ENCODE data around the gene STIM2. TPM values are rescaled to one million over a fixed set of nuclear protein-coding genes. Genes with fewer than 3 reads are reported as not detected.

The STIM2 gene
- total RNA-seq, 1 experiment from 2014 or later, result 44.4 TPM

GRCh38 chr4:26900765-26901164, 40.1 kb downstream of the STIM2 start:
- no peak for DNase-seq (ENCODE audit: low spot score)

- no peak for DNase-seq (ENCODE audit: low spot score)
Observed at GRCh38 chr4:26905172-26905571, 44.5 kb downstream of the STIM2 start.

- no peak for DNase-seq (ENCODE audit: low spot score)
Observed at GRCh38 chr4:26907731-26908599, 47.3 kb downstream of the STIM2 start.

GRCh38 chr4:26909369-26909768, 48.7 kb downstream of the STIM2 start:
- no peak for DNase-seq (ENCODE audit: low spot score)

GRCh38 chr4:26911254-26911653, 50.6 kb downstream of the STIM2 start:
- no peak for DNase-seq (ENCODE audit: low spot score)

- DNase-seq (ENCODE audit: low spot score), result no peak
Observed at GRCh38 chr4:26912069-26912468, 51.4 kb downstream of the STIM2 start.

GRCh38 chr4:26912810-26913209, 52.2 kb downstream of the STIM2 start:
- peak; percentile 61 for DNase-seq (ENCODE audit: low spot score)

GRCh38 chr4:26916195-26916594, 55.6 kb downstream of the STIM2 start:
- DNase-seq (ENCODE audit: low spot score), result no peak

GRCh38 chr4:26930964-26931363, 70.3 kb downstream of the STIM2 start:
- DNase-seq (ENCODE audit: low spot score), result no peak

- DNase-seq (ENCODE audit: low spot score), result no peak
Observed at GRCh38 chr4:26931451-26931850, 70.8 kb downstream of the STIM2 start.

GRCh38 chr4:26931966-26932365, 71.3 kb downstream of the STIM2 start:
- no peak for DNase-seq (ENCODE audit: low spot score)

GRCh38 chr4:26935397-26935796, 74.8 kb downstream of the STIM2 start:
- DNase-seq (ENCODE audit: low spot score), result no peak

- no peak for DNase-seq (ENCODE audit: low spot score)
Observed at GRCh38 chr4:26936284-26937065, 75.8 kb downstream of the STIM2 start.

GRCh38 chr4:26937139-26937538, 76.5 kb downstream of the STIM2 start:
- DNase-seq (ENCODE audit: low spot score), result no peak

GRCh38 chr4:26937567-26937966, 76.9 kb downstream of the STIM2 start:
- DNase-seq (ENCODE audit: low spot score), result no peak

GRCh38 chr4:26938516-26938915, 77.9 kb downstream of the STIM2 start:
- no peak for DNase-seq (ENCODE audit: low spot score)

GRCh38 chr4:26941951-26942350, 81.3 kb downstream of the STIM2 start:
- DNase-seq (ENCODE audit: low spot score), result no peak

GRCh38 chr4:26942871-26943270, 82.2 kb downstream of the STIM2 start:
- no peak for DNase-seq (ENCODE audit: low spot score)

- no peak for DNase-seq (ENCODE audit: low spot score)
Observed at GRCh38 chr4:26943391-26943790, 82.8 kb downstream of the STIM2 start.

- no peak for DNase-seq (ENCODE audit: low spot score)
Observed at GRCh38 chr4:26945794-26946193, 85.2 kb downstream of the STIM2 start.

- no peak for DNase-seq (ENCODE audit: low spot score)
Observed at GRCh38 chr4:26947318-26947717, 86.7 kb downstream of the STIM2 start.

GRCh38 chr4:26950446-26950845, 89.8 kb downstream of the STIM2 start:
- DNase-seq (ENCODE audit: low spot score), result no peak

- DNase-seq (ENCODE audit: low spot score), result no peak
Observed at GRCh38 chr4:26952891-26953290, 92.2 kb downstream of the STIM2 start.

Data from H4 (cell line).